SK-N-MC (cell line): ENCODE data around the gene OTC.

ENCODE experiments used
- DNase-seq: peaks from one replicate; pipeline ENCODE4 v3.0.0-alpha.2; 2011; ENCODE audit warnings: low read depth, low spot score
- H3K27ac ChIP-seq: fragments of 200-600 bp; sonication (generic); 2 replicates; pipeline ENCODE4 v1.5.1; 2016; ENCODE audit warnings: mixed run types
- H3K36me3 ChIP-seq: fragments of 200-600 bp; sonication (generic); 2 replicates; pipeline ENCODE4 v1.6.1; 2017; ENCODE audit warnings: antibody characterized with exemption, low read length, mixed read lengths; ENCODE audit not compliant: insufficient read depth
- H3K4me3 ChIP-seq: fragments of 200-600 bp; sonication (generic); 2 replicates; pipeline ENCODE4 v1.5.1; 2016
- H3K9ac ChIP-seq: fragments of 200-600 bp; sonication (generic); 2 replicates; pipeline ENCODE4 v1.8.0; 2017; ENCODE audit warnings: mixed run types, mixed read lengths; ENCODE audit not compliant: insufficient read length
- H3K9me3 ChIP-seq: fragments of 200-600 bp; sonication (generic); 2 replicates; pipeline ENCODE4 v1.6.1; 2017; ENCODE audit warnings: low read depth, mild to moderate bottlenecking, antibody characterized with exemption, low read length, moderate library complexity, mixed read lengths
- EZH2 ChIP-seq: fragments of 200-600 bp; sonication (generic); IDR thresholded peaks from one replicate; pipeline ENCODE4 v1.6.1; 2017; ENCODE audit warnings: antibody characterized with exemption
- FOXP2 ChIP-seq: optimal IDR thresholded peaks from 2 replicates; pipeline ENCODE3; 2011; ENCODE audit warnings: mild to moderate bottlenecking, moderate library complexity; ENCODE audit not compliant: insufficient read depth; ENCODE audit errors: extremely low read length, control extremely low read depth
- POLR2AphosphoS5 ChIP-seq: IDR thresholded peaks from 2 replicates; pipeline ENCODE4 v1.6.1; 2012; ENCODE audit warnings: mild to moderate bottlenecking, low read depth, low read length, borderline replicate concordance

The OTC gene

GRCh38 chrX:38320819-38321218, 31.6 kb upstream of the OTC start:
- H3K36me3 ChIP-seq = peaks cover 3% of the 10 kb centered on the region; the same call in 1 of the 2 replicates
- H3K4me3 ChIP-seq = no peak overlapping the region
- no peak for TF ChIP-seq EZH2
- no peak for TF ChIP-seq POLR2AphosphoS5
- TF ChIP-seq FOXP2 = no peak
- no peak overlapping the region for H3K9ac ChIP-seq
- H3K27ac ChIP-seq = no peak overlapping the region
- no peaks in the 10 kb centered on the region for H3K9me3 ChIP-seq
- DNase-seq = no peak

- TF ChIP-seq POLR2AphosphoS5 = no peak
- no peak for TF ChIP-seq EZH2
- no peaks in the 10 kb centered on the region for H3K9me3 ChIP-seq
These were observed 26.3 kb upstream of the OTC start for GRCh38 chrX:38326086-38326485.

GRCh38 chrX:38327007-38327774, 25.2 kb upstream of the OTC start, which contains the start of gene RPGR:
Gene RPGR (minus strand): TSS chrX:38327509. CDS start chrX:38327367, 142 bp downstream.
- Histone ChIP-seq H3K27ac (no peak within 1 kb of the TSS), H3K9me3 (no peaks in the 10 kb centered on the region), H3K4me3 (peak within 1 kb of the TSS; percentile 83), H3K9ac (peak within 1 kb of the TSS; percentile 63), H3K36me3 (no peaks in the 10 kb centered on the region)
- TF ChIP-seq EZH2 = no peak
- TF ChIP-seq FOXP2 = peak; percentile 58
- TF ChIP-seq POLR2AphosphoS5 = peak; percentile 63; the same call in 1 of the 2 replicates
- DNase-seq = peak; percentile 39

More at GRCh38 chrX:38326086-38326485, 26.3 kb upstream of the OTC start:
- no peaks in the 10 kb centered on the region for H3K36me3 ChIP-seq
- H3K4me3 ChIP-seq = peak overlapping the region; percentile 83
- no peak for DNase-seq
- no peak overlapping the region for H3K27ac ChIP-seq
- H3K9ac ChIP-seq = peak overlapping the region; percentile 53

- no peak overlapping the region for H3K27ac ChIP-seq
- H3K4me3 ChIP-seq = peak overlapping the region; percentile 83
- H3K9ac ChIP-seq = no peak overlapping the region
- H3K9me3 ChIP-seq = no peaks in the 10 kb centered on the region
- TF ChIP-seq FOXP2 = no peak
- TF ChIP-seq POLR2AphosphoS5 = no peak
- no peak for TF ChIP-seq EZH2
- no peaks in the 10 kb centered on the region for H3K36me3 ChIP-seq
- no peak for DNase-seq
These were observed 24.7 kb upstream of the OTC start for GRCh38 chrX:38327775-38328081.

GRCh38 chrX:38332505-38332904, 19.9 kb upstream of the OTC start:
- H3K36me3 ChIP-seq = no peaks in the 10 kb centered on the region
- H3K4me3 ChIP-seq = no peak overlapping the region
- no peak overlapping the region for H3K9ac ChIP-seq
- DNase-seq = no peak
- TF ChIP-seq POLR2AphosphoS5 (no peak), EZH2 (no peak), FOXP2 (no peak)
- no peaks in the 10 kb centered on the region for H3K9me3 ChIP-seq
- no peak overlapping the region for H3K27ac ChIP-seq

- H3K27ac ChIP-seq = no peak overlapping the region
- TF ChIP-seq FOXP2 = no peak
- no peak for TF ChIP-seq EZH2
- no peak for TF ChIP-seq POLR2AphosphoS5
- H3K4me3 ChIP-seq = no peak overlapping the region
- H3K9ac ChIP-seq = no peak overlapping the region
- DNase-seq = no peak
- no peaks in the 10 kb centered on the region for H3K9me3 ChIP-seq
- H3K36me3 ChIP-seq = no peaks in the 10 kb centered on the region
These were observed 17.0 kb upstream of the OTC start for GRCh38 chrX:38335382-38335781.

GRCh38 chrX:38336538-38337240, 15.7 kb upstream of the OTC start:
- H3K9ac ChIP-seq = no peak overlapping the region
- H3K27ac ChIP-seq = no peak overlapping the region
- no peak overlapping the region for H3K4me3 ChIP-seq
- DNase-seq = no peak
- H3K36me3 ChIP-seq = no peaks in the 10 kb centered on the region
- TF ChIP-seq EZH2 (no peak), POLR2AphosphoS5 (no peak), FOXP2 (no peak)
- no peaks in the 10 kb centered on the region for H3K9me3 ChIP-seq

GRCh38 chrX:38341442-38341841, 11.0 kb upstream of the OTC start:
- H3K36me3 ChIP-seq = no peaks in the 10 kb centered on the region
- TF ChIP-seq POLR2AphosphoS5 (no peak), EZH2 (no peak), FOXP2 (no peak)
- no peak overlapping the region for H3K4me3 ChIP-seq
- no peaks in the 10 kb centered on the region for H3K9me3 ChIP-seq
- no peak overlapping the region for H3K9ac ChIP-seq
- no peak for DNase-seq
- no peak overlapping the region for H3K27ac ChIP-seq
